Measurements from ENCODE around the gene ELOVL7.
"Not testable (repeated sequence)": the region's sequence is repeated elsewhere in the genome, so short reads cannot be mapped to it uniquely, and the experiment has no call there.

Gene ELOVL7

GRCh38 chr5:60795424-60795950 lies 48.6 kb downstream of the ELOVL7 start:
- not testable (repeated sequence) for DNase-seq (ENCODE audit: low read depth in 2 of 2)

- DNase-seq (ENCODE audit: low read depth in 2 of 2): no peak
Measured at GRCh38 chr5:60794691-60795090, 49.4 kb downstream of the ELOVL7 start.

- DNase-seq (ENCODE audit: low read depth in 2 of 2): no peak
Measured at GRCh38 chr5:60792438-60792837, 51.6 kb downstream of the ELOVL7 start.

GRCh38 chr5:60789551-60789950 lies 54.5 kb downstream of the ELOVL7 start:
- no peak for DNase-seq (ENCODE audit: low read depth in 2 of 2)

- no peak for DNase-seq (ENCODE audit: low read depth in 2 of 2)
Measured at GRCh38 chr5:60788863-60789513, 55.1 kb downstream of the ELOVL7 start.

- DNase-seq (ENCODE audit: low read depth in 2 of 2): no peak
Measured at GRCh38 chr5:60779466-60779865, 64.6 kb downstream of the ELOVL7 start.

- DNase-seq (ENCODE audit: low read depth in 2 of 2): no peak
Measured at GRCh38 chr5:60776343-60776742, 67.7 kb downstream of the ELOVL7 start.

GRCh38 chr5:60765019-60765709 lies 78.9 kb downstream of the ELOVL7 start:
- DNase-seq (ENCODE audit: low read depth in 2 of 2): no peak

- no peak for DNase-seq (ENCODE audit: low read depth in 2 of 2)
Measured at GRCh38 chr5:60763061-60763460, 81.0 kb downstream of the ELOVL7 start.

DNA sequence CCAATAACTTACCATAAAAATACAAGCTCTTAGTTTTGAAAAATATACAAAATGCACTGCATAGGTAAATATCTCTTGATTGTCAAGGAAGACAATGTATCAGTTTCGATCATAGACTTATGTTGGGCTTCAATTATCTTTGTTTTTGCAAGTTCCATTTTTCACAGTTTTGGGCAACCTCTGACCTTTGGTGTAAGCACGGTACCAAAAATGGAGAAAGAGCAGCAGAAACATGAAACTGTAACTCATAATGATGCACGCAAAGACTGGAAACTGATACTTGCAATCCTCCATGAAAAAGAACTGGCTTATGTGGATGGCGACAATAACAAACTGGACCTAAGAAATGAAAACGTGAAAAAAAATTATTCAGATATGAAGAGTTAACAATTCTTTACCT lies 89.6 kb downstream of the ELOVL7 start:
- no peak for DNase-seq (ENCODE audit: low read depth in 2 of 2)

GRCh38 chr5:60744682-60745081 lies 99.4 kb downstream of the ELOVL7 start:
- no peak for DNase-seq (ENCODE audit: low read depth in 2 of 2)

DNA sequence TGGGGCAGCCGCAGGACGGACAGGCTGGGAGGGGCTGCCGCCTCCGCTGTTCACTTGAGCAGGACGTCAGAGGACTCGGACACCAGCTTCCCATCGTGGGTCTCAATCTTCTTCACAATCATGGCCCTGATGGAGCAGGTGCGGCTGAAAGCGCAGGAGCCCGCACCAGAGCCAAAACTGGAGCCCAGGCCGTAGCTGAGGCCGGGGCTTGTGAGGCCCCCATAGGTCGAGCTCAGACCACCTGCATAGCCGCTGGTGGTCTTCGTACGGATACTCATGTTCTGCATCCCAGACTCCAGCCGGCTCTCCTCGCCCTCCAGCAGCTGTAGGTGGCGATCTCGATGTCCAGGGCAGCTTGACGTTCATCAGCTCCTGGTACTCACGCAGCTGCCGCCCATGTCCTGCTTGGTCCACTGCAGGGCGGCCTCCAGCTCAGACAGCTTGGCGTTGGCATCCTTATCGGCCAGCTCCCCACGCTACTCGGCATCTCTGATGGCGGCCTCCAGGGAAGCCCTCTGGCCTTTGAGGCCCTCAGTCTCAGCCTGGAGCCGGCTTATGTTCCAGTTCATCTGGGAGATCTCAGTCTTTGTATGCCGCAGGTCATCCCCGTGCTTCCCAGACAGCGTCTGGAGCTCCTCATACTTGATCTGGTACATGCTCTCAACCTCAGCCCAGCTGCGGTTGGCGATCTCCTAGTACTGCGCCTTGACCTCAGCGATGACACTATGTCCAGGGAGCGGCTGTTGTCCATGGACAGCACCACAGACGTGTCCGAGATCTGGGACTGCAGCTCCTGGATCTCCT lies 100.4 kb downstream of the ELOVL7 start:
- DNase-seq (ENCODE audit: low read depth in 2 of 2): no peak

- DNase-seq (ENCODE audit: low read depth in 2 of 2): no peak
Measured at GRCh38 chr5:60740322-60740721, 103.7 kb downstream of the ELOVL7 start.

DNA sequence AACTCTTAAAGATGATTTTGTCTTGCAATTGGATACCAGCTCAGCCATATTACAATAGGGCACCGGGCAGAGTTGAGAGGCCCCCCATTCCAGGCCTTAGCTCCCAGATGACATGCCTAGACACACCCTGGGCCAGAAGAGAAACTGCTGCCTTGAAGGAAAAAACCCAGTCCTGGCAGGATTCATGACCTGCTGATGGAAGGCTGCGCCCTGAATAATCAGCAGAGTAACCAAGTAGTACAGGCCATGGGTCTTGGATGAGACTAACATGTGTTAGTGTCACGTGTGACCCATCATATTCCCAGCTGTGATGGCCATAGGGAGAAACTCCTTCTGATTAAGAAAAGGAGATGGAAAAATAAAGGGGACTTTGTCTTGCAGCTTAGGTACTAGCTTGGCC lies 105.1 kb downstream of the ELOVL7 start:
- no peak for DNase-seq (ENCODE audit: low read depth in 2 of 2)

GRCh38 chr5:60738461-60738860 lies 105.6 kb downstream of the ELOVL7 start:
- no peak for DNase-seq (ENCODE audit: low read depth in 2 of 2)

GRCh38 chr5:60730858-60731257 lies 113.2 kb downstream of the ELOVL7 start:
- not testable (repeated sequence) for DNase-seq (ENCODE audit: low read depth in 2 of 2)

DNA sequence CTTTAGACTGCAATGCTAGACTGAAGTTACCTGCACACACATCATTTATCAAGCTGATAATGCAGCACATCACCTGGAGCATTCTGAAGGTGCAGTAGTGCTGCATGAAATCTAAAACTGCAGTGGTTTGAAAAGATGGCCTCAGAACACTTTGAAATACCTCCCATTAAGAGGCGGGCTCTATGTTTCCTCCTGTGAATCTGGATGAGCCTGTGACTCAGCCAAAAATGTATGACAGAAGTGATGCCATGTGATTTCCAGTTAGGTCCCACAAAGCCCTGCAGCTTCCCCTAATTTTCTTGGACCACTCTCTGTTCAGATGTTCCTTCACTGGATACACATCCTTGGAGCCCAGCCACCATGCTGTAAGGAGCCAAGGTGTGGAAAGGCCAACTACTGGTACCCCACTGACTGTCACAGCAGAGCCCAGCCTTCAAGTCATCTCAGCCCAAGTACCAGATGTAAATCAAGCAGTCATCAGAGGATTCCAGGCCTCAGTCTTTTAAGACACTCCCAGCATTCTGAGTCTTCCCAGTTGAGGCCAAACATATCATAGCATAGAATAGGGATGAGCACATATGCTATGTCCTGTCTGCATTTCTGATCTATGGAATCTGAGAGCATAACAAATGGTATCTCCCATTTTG lies 116.9 kb downstream of the ELOVL7 start:
- DNase-seq (ENCODE audit: low read depth in 2 of 2): no peak

DNA sequence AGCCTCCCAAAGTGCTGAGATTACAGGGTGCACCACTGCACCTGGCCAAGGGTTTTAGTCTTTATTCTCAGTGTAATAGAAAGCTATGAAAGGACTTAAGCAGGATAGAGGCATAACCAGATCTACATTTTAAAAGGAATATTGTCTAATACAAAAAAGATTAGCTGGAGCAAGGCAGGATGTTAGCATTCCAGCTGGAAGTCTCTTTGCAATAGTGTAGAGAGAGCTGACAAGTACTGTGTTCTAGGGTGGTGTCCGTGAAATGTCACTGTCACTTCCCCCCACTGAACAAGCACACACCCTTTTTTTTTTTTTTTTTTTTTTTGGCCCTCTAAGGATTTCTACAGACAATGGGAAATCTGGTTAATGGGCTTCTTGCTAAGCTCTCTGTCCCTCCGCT lies 119.9 kb downstream of the ELOVL7 start:
- DNase-seq (ENCODE audit: low read depth in 2 of 2): no peak

DNA sequence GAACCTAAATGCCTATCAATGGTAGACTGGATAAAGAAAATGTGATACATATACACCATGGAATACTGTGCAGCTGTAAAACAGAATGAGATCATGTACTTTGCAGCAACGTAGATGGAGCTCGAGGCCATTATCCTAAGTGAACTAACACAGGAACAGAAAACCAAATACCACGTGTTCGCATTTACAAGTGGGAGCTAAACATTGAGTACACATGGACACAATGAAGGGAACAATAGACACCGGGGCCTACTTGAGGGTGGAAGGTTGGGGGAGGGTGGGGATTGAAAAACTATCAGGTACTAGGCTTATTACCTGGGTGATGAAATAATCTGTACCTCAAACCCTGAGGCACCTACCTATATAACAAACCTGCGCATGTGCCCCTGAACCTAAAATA lies 121.7 kb downstream of the ELOVL7 start:
- DNase-seq (ENCODE audit: low read depth in 2 of 2): no peak

- no peak for DNase-seq (ENCODE audit: low read depth in 2 of 2)
Measured at GRCh38 chr5:60719329-60719728, 124.7 kb downstream of the ELOVL7 start.

DNA sequence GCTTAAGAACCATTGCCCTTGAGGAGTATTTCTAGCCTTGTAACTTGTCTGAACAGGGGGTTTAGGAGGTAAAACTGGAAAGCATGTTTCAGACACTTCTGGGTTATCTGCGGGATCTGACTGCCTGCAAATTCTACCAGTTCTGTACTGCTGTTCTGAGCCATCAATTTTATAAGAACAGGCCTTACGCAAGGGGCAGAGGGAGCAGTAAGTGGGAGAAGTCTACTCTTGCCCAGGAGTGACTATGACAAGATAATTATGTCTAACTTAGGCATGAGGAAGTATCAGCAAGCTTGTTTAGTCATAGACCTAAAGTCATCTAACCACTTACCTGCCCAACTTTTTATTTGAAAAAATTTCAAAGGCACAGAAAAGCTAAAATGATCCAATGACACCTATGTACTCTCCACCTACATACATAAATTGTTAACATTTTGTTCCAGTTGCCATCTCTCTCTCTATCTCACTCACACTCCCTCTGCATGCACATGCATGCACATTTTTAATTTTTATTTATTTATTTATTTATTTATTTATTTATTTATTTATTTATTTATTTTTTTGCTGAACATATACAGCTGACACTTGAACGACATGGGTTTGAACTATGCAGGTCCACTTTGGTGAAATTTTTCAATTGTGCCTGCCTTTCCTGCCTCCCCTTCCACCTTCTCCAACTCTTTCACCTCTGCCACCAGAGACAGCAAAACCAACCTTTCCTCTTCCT lies 125.7 kb downstream of the ELOVL7 start:
- DNase-seq (ENCODE audit: low read depth in 2 of 2): no peak
